ENCODE measurements around the gene SUPT20HL2. TPM values are rescaled to one million over a fixed set of nuclear protein-coding genes. Genes with fewer than 3 reads are reported as not detected.

The SUPT20HL2 gene
- polyA plus RNA-seq, 4 donors = 0.07 TPM; not detected in 3

Other genes starting within 250 kb of the SUPT20HL2 start
- gene ZFX, start 164.3 kb downstream of the SUPT20HL2 start, polyA plus RNA-seq (ENCODE audit: insufficient read length in 4 of 4) = 10 to 100 TPM; 22.5 to 34.0 (median 30.8) TPM
- gene SUPT20HL1, start 46.6 kb upstream of the SUPT20HL2 start, polyA plus RNA-seq (ENCODE audit: insufficient read length in 4 of 4) = not detected
- 10 to 100 TPM in 1 of 4 donors, 1 to 10 TPM in 3; 7.5 to 11.4 (median 8.8) TPM for gene PDK3, start 151.2 kb upstream of the SUPT20HL2 start, polyA plus RNA-seq (ENCODE audit: insufficient read length in 4 of 4)

All from left renal cortex interstitium (tissue), 4 donors.